HepG2 (cell line): Measurements from ENCODE around the gene DIO2.

Source experiments
- CBX5 ChIP-seq: sonication (generic); formaldehyde crosslinking; IDR thresholded peaks from 2 replicates; pipeline ENCODE4 v1.4.0; 2020; ENCODE audit warnings: missing genetic modification reagents, borderline replicate concordance
- CHD2 ChIP-seq: IDR thresholded peaks from 2 replicates; pipeline ENCODE4 v1.6.1; 2011; ENCODE audit warnings: low read depth, low read length, improper control_type of control experiment
- FIP1L1 ChIP-seq: fragments of 200-400 bp; formaldehyde crosslinking; IDR thresholded peaks from 2 replicates; pipeline ENCODE4 v1.6.1; 2018; ENCODE audit warnings: low read depth, mild to moderate bottlenecking, low read length, moderate library complexity, borderline replicate concordance; ENCODE audit not compliant: insufficient read depth
- FLYWCH1 ChIP-seq: sonication (generic); formaldehyde crosslinking; IDR thresholded peaks from 2 replicates; pipeline ENCODE4 v1.8.1; 2023; ENCODE audit warnings: mild to moderate bottlenecking, missing genetic modification reagents
- FOXM1 ChIP-seq: sonication (generic); formaldehyde crosslinking; IDR thresholded peaks from 2 replicates; pipeline ENCODE4 v1.5.0; 2020; ENCODE audit warnings: missing genetic modification reagents
- GABPB1 ChIP-seq: IDR thresholded peaks from 2 replicates; pipeline ENCODE4 v1.6.1; 2016; ENCODE audit warnings: mild to moderate bottlenecking, missing genetic modification reagents, moderate library complexity, missing compliant biosample characterization
- POLR2A ChIP-seq, 2 experiments: IDR thresholded peaks; 2 replicates each; pipeline ENCODE4 v1.6.1; 2011; ENCODE audit warnings: low read depth in 2 of 2, low read length in 2 of 2, mild to moderate bottlenecking in 1 of 2, moderate library complexity in 1 of 2; ENCODE audit not compliant: insufficient read depth in 1 of 2
- SP1 ChIP-seq, 2 experiments: fragments of 450-650 bp in 1 of 2; sonication (generic) in 1 of 2; formaldehyde crosslinking in 1 of 2; IDR thresholded peaks; 2 replicates each; pipeline versions ENCODE4 v1.4.0 to v1.6.1; 2016 to 2020; ENCODE audit warnings: missing genetic modification reagents in 1 of 2
- ZSCAN12 ChIP-seq: sonication (generic); formaldehyde crosslinking; IDR thresholded peaks from 2 replicates; pipeline ENCODE4 v1.9.0; 2021; ENCODE audit warnings: mild to moderate bottlenecking, missing genetic modification reagents
- ZSCAN20 ChIP-seq: sonication (generic); formaldehyde crosslinking; IDR thresholded peaks from 2 replicates; pipeline ENCODE4 v1.4.0; 2020; ENCODE audit warnings: missing genetic modification reagents, mild to moderate bottlenecking, borderline replicate concordance
- TF ChIP-seq, protein P1 (sequence below): sonication (generic); formaldehyde crosslinking; IDR thresholded peaks from 2 replicates; pipeline ENCODE4 v1.5.0; 2020; ENCODE audit warnings: mild to moderate bottlenecking, missing genetic modification reagents, moderate library complexity
- TF ChIP-seq, protein P2 (sequence below): sonication (generic); formaldehyde crosslinking; IDR thresholded peaks from 2 replicates; pipeline ENCODE4 v1.5.1; 2020; ENCODE audit warnings: mild to moderate bottlenecking, missing genetic modification reagents, moderate library complexity

DNA sequence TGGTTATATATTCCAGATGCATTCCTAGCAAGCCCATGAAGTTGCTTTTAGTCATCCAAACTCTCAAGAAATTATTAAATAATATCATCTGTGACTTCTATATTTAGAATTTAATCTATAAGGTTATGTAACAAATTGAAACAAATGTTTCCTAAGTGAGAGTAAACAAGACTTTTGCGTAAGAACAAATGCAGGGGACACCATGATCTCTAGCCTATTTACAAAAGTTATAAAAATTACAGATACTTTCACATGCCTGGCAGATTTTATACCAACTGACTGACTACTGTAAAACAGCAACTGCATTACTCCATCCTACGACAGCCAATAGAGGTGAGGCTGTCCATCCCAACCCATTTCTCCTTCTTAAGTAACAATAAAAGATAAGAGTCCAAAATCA, 20.4 kb upstream of the DIO2 start:
- TF ChIP-seq, protein P1, sequence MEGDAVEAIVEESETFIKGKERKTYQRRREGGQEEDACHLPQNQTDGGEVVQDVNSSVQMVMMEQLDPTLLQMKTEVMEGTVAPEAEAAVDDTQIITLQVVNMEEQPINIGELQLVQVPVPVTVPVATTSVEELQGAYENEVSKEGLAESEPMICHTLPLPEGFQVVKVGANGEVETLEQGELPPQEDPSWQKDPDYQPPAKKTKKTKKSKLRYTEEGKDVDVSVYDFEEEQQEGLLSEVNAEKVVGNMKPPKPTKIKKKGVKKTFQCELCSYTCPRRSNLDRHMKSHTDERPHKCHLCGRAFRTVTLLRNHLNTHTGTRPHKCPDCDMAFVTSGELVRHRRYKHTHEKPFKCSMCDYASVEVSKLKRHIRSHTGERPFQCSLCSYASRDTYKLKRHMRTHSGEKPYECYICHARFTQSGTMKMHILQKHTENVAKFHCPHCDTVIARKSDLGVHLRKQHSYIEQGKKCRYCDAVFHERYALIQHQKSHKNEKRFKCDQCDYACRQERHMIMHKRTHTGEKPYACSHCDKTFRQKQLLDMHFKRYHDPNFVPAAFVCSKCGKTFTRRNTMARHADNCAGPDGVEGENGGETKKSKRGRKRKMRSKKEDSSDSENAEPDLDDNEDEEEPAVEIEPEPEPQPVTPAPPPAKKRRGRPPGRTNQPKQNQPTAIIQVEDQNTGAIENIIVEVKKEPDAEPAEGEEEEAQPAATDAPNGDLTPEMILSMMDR (CRISPR knock-in tag), result no peak
- no peak for TF ChIP-seq FIP1L1
- no peak for TF ChIP-seq GABPB1
- no peak for TF ChIP-seq SP1 (IDR thresholded peaks at IDR 0.05)
- no peak for TF ChIP-seq SP1 (CRISPR knock-in tag; IDR thresholded peaks at IDR 0.05)
- TF ChIP-seq ZSCAN12 (CRISPR knock-in tag), result no peak
- TF ChIP-seq, protein P2, sequence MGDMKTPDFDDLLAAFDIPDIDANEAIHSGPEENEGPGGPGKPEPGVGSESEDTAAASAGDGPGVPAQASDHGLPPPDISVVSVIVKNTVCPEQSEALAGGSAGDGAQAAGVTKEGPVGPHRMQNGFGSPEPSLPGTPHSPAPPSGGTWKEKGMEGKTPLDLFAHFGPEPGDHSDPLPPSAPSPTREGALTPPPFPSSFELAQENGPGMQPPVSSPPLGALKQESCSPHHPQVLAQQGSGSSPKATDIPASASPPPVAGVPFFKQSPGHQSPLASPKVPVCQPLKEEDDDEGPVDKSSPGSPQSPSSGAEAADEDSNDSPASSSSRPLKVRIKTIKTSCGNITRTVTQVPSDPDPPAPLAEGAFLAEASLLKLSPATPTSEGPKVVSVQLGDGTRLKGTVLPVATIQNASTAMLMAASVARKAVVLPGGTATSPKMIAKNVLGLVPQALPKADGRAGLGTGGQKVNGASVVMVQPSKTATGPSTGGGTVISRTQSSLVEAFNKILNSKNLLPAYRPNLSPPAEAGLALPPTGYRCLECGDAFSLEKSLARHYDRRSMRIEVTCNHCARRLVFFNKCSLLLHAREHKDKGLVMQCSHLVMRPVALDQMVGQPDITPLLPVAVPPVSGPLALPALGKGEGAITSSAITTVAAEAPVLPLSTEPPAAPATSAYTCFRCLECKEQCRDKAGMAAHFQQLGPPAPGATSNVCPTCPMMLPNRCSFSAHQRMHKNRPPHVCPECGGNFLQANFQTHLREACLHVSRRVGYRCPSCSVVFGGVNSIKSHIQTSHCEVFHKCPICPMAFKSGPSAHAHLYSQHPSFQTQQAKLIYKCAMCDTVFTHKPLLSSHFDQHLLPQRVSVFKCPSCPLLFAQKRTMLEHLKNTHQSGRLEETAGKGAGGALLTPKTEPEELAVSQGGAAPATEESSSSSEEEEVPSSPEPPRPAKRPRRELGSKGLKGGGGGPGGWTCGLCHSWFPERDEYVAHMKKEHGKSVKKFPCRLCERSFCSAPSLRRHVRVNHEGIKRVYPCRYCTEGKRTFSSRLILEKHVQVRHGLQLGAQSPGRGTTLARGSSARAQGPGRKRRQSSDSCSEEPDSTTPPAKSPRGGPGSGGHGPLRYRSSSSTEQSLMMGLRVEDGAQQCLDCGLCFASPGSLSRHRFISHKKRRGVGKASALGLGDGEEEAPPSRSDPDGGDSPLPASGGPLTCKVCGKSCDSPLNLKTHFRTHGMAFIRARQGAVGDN (CRISPR knock-in tag), result no peak
- no peak for TF ChIP-seq FLYWCH1
- no peak for TF ChIP-seq CHD2
- TF ChIP-seq CBX5 (CRISPR knock-in tag), result no peak
- TF ChIP-seq FOXM1 (CRISPR knock-in tag), result no peak
- TF ChIP-seq ZSCAN20 (CRISPR knock-in tag), result no peak
- no peak for TF ChIP-seq POLR2A (IDR thresholded peaks at IDR 0.05; ENCODE audit: insufficient read depth in 1 of 2, low read depth in 2 of 2, low read length in 2 of 2)
